Measurements from ENCODE around the gene LENEP. TPM values are rescaled to one million over a fixed set of nuclear protein-coding genes. Genes with fewer than 3 reads are reported as not detected.

Gene LENEP
- total RNA-seq, 1 donor from 2014 or later: 0.72 TPM

GRCh38 chr1:154988058-154988954 is 5.1 kb upstream of the LENEP start:
- H3K4me3 Mint-ChIP-seq (ENCODE audit: unreplicated experiment): no peak overlapping the region
- H3K36me3 Mint-ChIP-seq (ENCODE audit: low read depth): peaks cover 7% of the 10 kb centered on the region
- H3K27me3 Mint-ChIP-seq (ENCODE audit: low read depth): no peaks in the 10 kb centered on the region
- H3K4me1 Mint-ChIP-seq (ENCODE audit: low read depth): peaks cover 10% of the 10 kb centered on the region
- H3K9me3 Mint-ChIP-seq (ENCODE audit: low read depth): no peaks in the 10 kb centered on the region
- no peak for TF ChIP-seq CTCF (IDR thresholded peaks at IDR 0.05)
- peak; percentile 51 for DNase-seq (ENCODE audit: low spot score)
- H3K27ac Mint-ChIP-seq (ENCODE audit: unreplicated experiment): no peak overlapping the region

- Mint-ChIP-seq H3K4me3 (ENCODE audit: unreplicated experiment) (no peak overlapping the region), H3K9me3 (ENCODE audit: low read depth) (no peaks in the 10 kb centered on the region), H3K36me3 (ENCODE audit: low read depth) (peaks cover 7% of the 10 kb centered on the region), H3K4me1 (ENCODE audit: low read depth) (peaks cover 4% of the 10 kb centered on the region), H3K27me3 (ENCODE audit: low read depth) (no peaks in the 10 kb centered on the region), H3K27ac (ENCODE audit: unreplicated experiment) (no peak overlapping the region)
- peak; percentile 51 for DNase-seq (ENCODE audit: low spot score)
- no peak for TF ChIP-seq CTCF (IDR thresholded peaks at IDR 0.05)
These were observed 4.1 kb upstream of the LENEP start for GRCh38 chr1:154989195-154989860.

GRCh38 chr1:154990276-154990675 is 3.1 kb upstream of the LENEP start:
- Mint-ChIP-seq H3K36me3 (ENCODE audit: low read depth) (peaks cover 7% of the 10 kb centered on the region), H3K4me3 (ENCODE audit: unreplicated experiment) (no peak overlapping the region), H3K27me3 (ENCODE audit: low read depth) (no peaks in the 10 kb centered on the region), H3K27ac (ENCODE audit: unreplicated experiment) (no peak overlapping the region), H3K4me1 (ENCODE audit: low read depth) (peaks cover 4% of the 10 kb centered on the region), H3K9me3 (ENCODE audit: low read depth) (no peaks in the 10 kb centered on the region)
- DNase-seq (ENCODE audit: low spot score): peak; percentile 92
- TF ChIP-seq CTCF (IDR thresholded peaks at IDR 0.05): no peak

- H3K36me3 Mint-ChIP-seq (ENCODE audit: low read depth): peaks cover 7% of the 10 kb centered on the region
- H3K9me3 Mint-ChIP-seq (ENCODE audit: low read depth): no peaks in the 10 kb centered on the region
- peak; percentile 50 for TF ChIP-seq CTCF (IDR thresholded peaks at IDR 0.05)
- peak; percentile 59 for DNase-seq (ENCODE audit: low spot score)
- peaks cover 6% of the 10 kb centered on the region for H3K4me1 Mint-ChIP-seq (ENCODE audit: low read depth)
- H3K27me3 Mint-ChIP-seq (ENCODE audit: low read depth): no peaks in the 10 kb centered on the region
- no peak overlapping the region for H3K4me3 Mint-ChIP-seq (ENCODE audit: unreplicated experiment)
- H3K27ac Mint-ChIP-seq (ENCODE audit: unreplicated experiment): no peak overlapping the region
These were observed 440 bp upstream of the LENEP start for GRCh38 chr1:154992721-154993571.

GRCh38 chr1:154994269-154994587 is 842 bp downstream of the LENEP start:
- Mint-ChIP-seq H3K36me3 (ENCODE audit: low read depth) (peaks cover 2% of the 10 kb centered on the region), H3K27me3 (ENCODE audit: low read depth) (no peaks in the 10 kb centered on the region), H3K27ac (ENCODE audit: unreplicated experiment) (no peak overlapping the region), H3K4me1 (ENCODE audit: low read depth) (peaks cover 12% of the 10 kb centered on the region), H3K9me3 (ENCODE audit: low read depth) (no peaks in the 10 kb centered on the region), H3K4me3 (ENCODE audit: unreplicated experiment) (no peak overlapping the region)
- TF ChIP-seq CTCF (IDR thresholded peaks at IDR 0.05): no peak
- DNase-seq (ENCODE audit: low spot score): no peak
